CD14-positive monocyte (primary cell): ENCODE measurements around the gene NXF1. TPM values are rescaled to one million over a fixed set of nuclear protein-coding genes. Genes with fewer than 3 reads are reported as not detected.

ENCODE experiments used
- DNase-seq, 3 donors: peaks; one replicate each; pipeline ENCODE4 v3.0.0-alpha.2; 2011 to 2022
- H2AFZ ChIP-seq: 2 replicates; pipeline ENCODE4 v1.6.0; 2012; ENCODE audit warnings: mild to moderate bottlenecking, low read depth, low read length, inconsistent platforms; ENCODE audit not compliant: insufficient read depth, poor library complexity, severe bottlenecking
- H3K27ac ChIP-seq, 2 donors: 1 replicate in 1 of 2; 2 replicates in 1 of 2; pipeline ENCODE4 v1.5.1; 2012 to 2013; ENCODE audit warnings: low read length in 2 of 2, control low read depth in 1 of 2, inconsistent platforms in 1 of 2, low read depth in 1 of 2, mild to moderate bottlenecking in 1 of 2
- H3K27me3 ChIP-seq, 2 donors: one replicate each; pipeline versions ENCODE4 v1.6.0 to v1.6.1; 2011 to 2013; ENCODE audit warnings: low read length in 2 of 2; ENCODE audit not compliant: control insufficient read depth in 2 of 2, insufficient read depth in 2 of 2
- H3K36me3 ChIP-seq, 2 donors: replicated peaks in 1 of 2; 1 replicate in 1 of 2; 2 replicates in 1 of 2; pipeline versions ENCODE4 v1.5.1 to v1.6.1; 2012 to 2013; ENCODE audit warnings: low read length in 2 of 2, control low read depth in 1 of 2, inconsistent platforms in 1 of 2, mild to moderate bottlenecking in 1 of 2; ENCODE audit not compliant: insufficient read depth in 2 of 2, control insufficient read depth in 1 of 2
- H3K4me1 ChIP-seq, 2 donors: 1 replicate in 1 of 2; 2 replicates in 1 of 2; pipeline versions ENCODE4 v1.5.1 to v1.6.1; 2012 to 2013; ENCODE audit warnings: low read length in 2 of 2, control low read depth in 1 of 2, inconsistent platforms in 1 of 2, mild to moderate bottlenecking in 1 of 2, moderate library complexity in 1 of 2; ENCODE audit not compliant: insufficient read depth in 2 of 2, control insufficient read depth in 1 of 2
- H3K4me2 ChIP-seq: replicated peaks from 2 replicates; pipeline ENCODE3; 2012; ENCODE audit warnings: low read length, moderate library complexity, mild to moderate bottlenecking; ENCODE audit not compliant: poor library complexity, severe bottlenecking; ENCODE audit errors: extremely low read depth
- H3K4me3 ChIP-seq, 3 experiments: fragments of 200-600 bp in 1 of 3; sonication (generic) in 1 of 3; replicated peaks in 1 of 3; 1 replicate in 2 of 3; 2 replicates in 1 of 3; pipeline ENCODE4 v1.5.1; 2011 to 2013; ENCODE audit warnings: low read length in 3 of 3, mild to moderate bottlenecking in 3 of 3, control low read depth in 2 of 3, low read depth in 2 of 3, inconsistent platforms in 1 of 3, moderate library complexity in 1 of 3
- H3K79me2 ChIP-seq: 2 replicates; pipeline ENCODE4 v1.6.0; 2012; ENCODE audit warnings: mild to moderate bottlenecking, control low read depth, inconsistent platforms, low read length, moderate library complexity; ENCODE audit not compliant: insufficient read depth
- H3K9ac ChIP-seq: 2 replicates; pipeline ENCODE4 v1.6.0; 2017; ENCODE audit warnings: low read length, mild to moderate bottlenecking; ENCODE audit not compliant: insufficient read depth, poor library complexity, severe bottlenecking
- H3K9me3 ChIP-seq, 2 donors: replicated peaks in 1 of 2; 1 replicate in 1 of 2; 2 replicates in 1 of 2; pipeline versions ENCODE4 v1.5.1 to v1.6.1; 2012 to 2013; ENCODE audit warnings: low read length in 2 of 2, control low read depth in 1 of 2; ENCODE audit not compliant: control insufficient read depth in 1 of 2, insufficient read depth in 1 of 2
- H4K20me1 ChIP-seq: 2 replicates; pipeline ENCODE4 v1.6.0; 2012; ENCODE audit warnings: mild to moderate bottlenecking, low read length, control low read depth, moderate library complexity; ENCODE audit not compliant: insufficient read depth
- H3K27ac Mint-ChIP-seq, 7 donors: one replicate each; pipeline ENCODE4 v1.8.0; 2020; ENCODE audit warnings: mild to moderate bottlenecking in 7 of 7, mixed read lengths in 7 of 7, moderate library complexity in 6 of 7, inconsistent platforms in 2 of 7
- H3K27me3 Mint-ChIP-seq, 3 donors: one replicate each; pipeline ENCODE4 v1.8.0; 2021 to 2022; ENCODE audit warnings: low read depth in 3 of 3, mild to moderate bottlenecking in 3 of 3, mixed read lengths in 3 of 3, moderate library complexity in 3 of 3, inconsistent platforms in 1 of 3
- H3K36me3 Mint-ChIP-seq, 2 donors: one replicate each; pipeline ENCODE4 v1.8.0; 2020; ENCODE audit warnings: mixed read lengths in 2 of 2, inconsistent platforms in 1 of 2, mild to moderate bottlenecking in 1 of 2
- H3K4me1 Mint-ChIP-seq: one replicate; pipeline ENCODE4 v1.8.0; 2020; ENCODE audit warnings: mild to moderate bottlenecking, mixed read lengths
- H3K4me3 Mint-ChIP-seq, 2 donors: one replicate each; pipeline ENCODE4 v1.8.0; 2020; ENCODE audit warnings: mild to moderate bottlenecking in 2 of 2, mixed read lengths in 2 of 2, moderate library complexity in 1 of 2
- H3K9me3 Mint-ChIP-seq, 7 donors: one replicate each; pipeline ENCODE4 v1.8.0; 2020 to 2022; ENCODE audit warnings: mixed read lengths in 7 of 7, mild to moderate bottlenecking in 6 of 7, moderate library complexity in 6 of 7, inconsistent platforms in 2 of 7
- WGBS: methylation state at CpG from one replicate; pipeline ENCODE4 v1.1.5; 2013; ENCODE audit warnings: missing lambda C conversion rate; ENCODE audit not compliant: insufficient coverage; 5-methylcytosine and 5-hydroxymethylcytosine counted together
- intact Hi-C, 2 donors: fragments of 100-400 bp; cut with micrococcal nuclease; formaldehyde crosslinking; loops; one replicate each; pipeline versions ENCODE4 v1.15.0 to v1.15.1; 2023
- polyA minus RNA-seq: library from RNA; depleted of rRNA, polyadenylated mRNA; stranded (reverse); fragments of >200 nt; gene quantifications from 2 replicates; pipeline ENCODE4 v1.2.3, GENCODE V29; 2012
- polyA plus RNA-seq, 3 donors: library from polyadenylated mRNA; depleted of rRNA in 1 of 3; unstranded in 2 of 3; stranded (reverse) in 1 of 3; fragments of 300-500 nt in 2 of 3; fragments of >200 nt in 1 of 3; fragmentation: Illumina TruSeq in 2 of 3; gene quantifications; 1 replicate in 2 of 3; 2 replicates in 1 of 3; pipeline ENCODE4 v1.2.3, GENCODE V29; 2012 to 2021
- total RNA-seq, 12 experiments: library from RNA in 1 of 12; stranded (reverse) in 1 of 12; fragments of 120-200 nt in 1 of 12; gene quantifications; one replicate each; pipeline ENCODE4 v1.2.4 and lab custom pipeline; 2013 to 2026; ENCODE audit warnings: mixed read lengths in 6 of 12, inconsistent platforms in 1 of 12
- TF ChIP-seq, protein P1 (sequence below): fragments of 200-600 bp; IDR thresholded peaks from one replicate; pipeline ENCODE4 v1.8.0; 2022; ENCODE audit warnings: antibody characterized with exemption, mild to moderate bottlenecking

NXF1 gene
- 144 TPM for total RNA-seq (2013)
- 100 to 1,000 TPM in 1 of 3 donors, 10 to 100 TPM in 2; 50.1 to 748 (median 70.6) TPM for polyA plus RNA-seq
- 125 and 190 TPM in 2 replicates for polyA minus RNA-seq
- total RNA-seq (lab: John Stamatoyannopoulos, UW), result 115 to 540 (median 315) reads per million in 11 experiments

GRCh38 chr11:62805076-62805892, at the start of gene NXF1:
Gene NXF1, minus strand, starts transcription at chr11:62805440. Its CDS starts 84 bp downstream, at chr11:62805356.
- Mint-ChIP-seq H3K27me3 (peaks cover 0 to 3% (median 2%) of the 10 kb centered on the region in 3 donors), H3K9me3 (no peaks in the 10 kb centered on the region), H3K4me1 (peaks cover 35% of the 10 kb centered on the region), H3K4me3 (peak within 1 kb of the TSS; percentile 97 to 98), H3K27ac (peak within 1 kb of the TSS; percentile 95 to 99 (median 98)), H3K36me3 (peaks cover 37 to 45% of the 10 kb centered on the region in 2 donors)
- TF ChIP-seq, protein P1, sequence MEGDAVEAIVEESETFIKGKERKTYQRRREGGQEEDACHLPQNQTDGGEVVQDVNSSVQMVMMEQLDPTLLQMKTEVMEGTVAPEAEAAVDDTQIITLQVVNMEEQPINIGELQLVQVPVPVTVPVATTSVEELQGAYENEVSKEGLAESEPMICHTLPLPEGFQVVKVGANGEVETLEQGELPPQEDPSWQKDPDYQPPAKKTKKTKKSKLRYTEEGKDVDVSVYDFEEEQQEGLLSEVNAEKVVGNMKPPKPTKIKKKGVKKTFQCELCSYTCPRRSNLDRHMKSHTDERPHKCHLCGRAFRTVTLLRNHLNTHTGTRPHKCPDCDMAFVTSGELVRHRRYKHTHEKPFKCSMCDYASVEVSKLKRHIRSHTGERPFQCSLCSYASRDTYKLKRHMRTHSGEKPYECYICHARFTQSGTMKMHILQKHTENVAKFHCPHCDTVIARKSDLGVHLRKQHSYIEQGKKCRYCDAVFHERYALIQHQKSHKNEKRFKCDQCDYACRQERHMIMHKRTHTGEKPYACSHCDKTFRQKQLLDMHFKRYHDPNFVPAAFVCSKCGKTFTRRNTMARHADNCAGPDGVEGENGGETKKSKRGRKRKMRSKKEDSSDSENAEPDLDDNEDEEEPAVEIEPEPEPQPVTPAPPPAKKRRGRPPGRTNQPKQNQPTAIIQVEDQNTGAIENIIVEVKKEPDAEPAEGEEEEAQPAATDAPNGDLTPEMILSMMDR, result no peak
- Histone ChIP-seq H3K27me3 (no peaks in the 10 kb centered on the region), H3K9me3 (no peaks in the 10 kb centered on the region), H3K9ac (peak within 1 kb of the TSS; percentile 89), H3K4me3 (peak within 1 kb of the TSS; percentile 75 to 97 (median 91)), H3K4me1 (peaks cover 44 to 48% of the 10 kb centered on the region in 2 donors), H3K79me2 (peaks cover 55% of the 10 kb centered on the region), H3K36me3 (peaks cover 32 to 35% of the 10 kb centered on the region in 2 donors), H2AFZ (peak within 1 kb of the TSS; percentile 57), H3K4me2 (peak within 1 kb of the TSS; percentile 82), H4K20me1 (peaks cover 47% of the 10 kb centered on the region), H3K27ac (peak within 1 kb of the TSS; percentile 98)
- intact Hi-C loops, result loop anchor here in 1 of 2 donors (2.0 kb wide), 1 partner anchor 28 kb away; the partner anchor contains the start of genes STX5 and TEX54
- peak; percentile 96 to 97 (median 96) for DNase-seq
- 0% methylated on average over 76 of the region's 77 CpGs for WGBS

GRCh38 chr11:62854013-62854824, 49.0 kb upstream of the NXF1 start:
- Histone ChIP-seq H3K4me3 (peak overlapping the region; percentile 77 to 96 (median 94)), H4K20me1 (peaks cover 33% of the 10 kb centered on the region), H2AFZ (no peak overlapping the region), H3K4me1 (peaks cover 34 to 45% of the 10 kb centered on the region in 2 donors), H3K79me2 (peaks cover 56% of the 10 kb centered on the region), H3K4me2 (peak overlapping the region; percentile 89), H3K27me3 (no peaks in the 10 kb centered on the region), H3K9me3 (no peaks in the 10 kb centered on the region), H3K36me3 (peaks cover 25 to 33% of the 10 kb centered on the region in 2 donors), H3K27ac (peak overlapping the region in 1 of 2 donors; percentile 81), H3K9ac (peak overlapping the region; percentile 75)
- H3K9me3 Mint-ChIP-seq, result no peaks in the 10 kb centered on the region
- DNase-seq, result no peak
- H3K4me1 Mint-ChIP-seq, result peaks cover 48% of the 10 kb centered on the region
- no peaks in the 10 kb centered on the region for H3K27me3 Mint-ChIP-seq
- H3K4me3 Mint-ChIP-seq, result peak overlapping the region; percentile 91 to 98
- H3K36me3 Mint-ChIP-seq, result peaks cover 28 to 29% of the 10 kb centered on the region in 2 donors
- TF ChIP-seq, protein P1, result no peak
- H3K27ac Mint-ChIP-seq, result peak overlapping the region in 6 of 7 donors; percentile 10 to 90 (median 47)
- WGBS, result 60% methylated on average over 1 of the region's 8 CpGs
- intact Hi-C loops, result loop anchor here (2.0 to 10.0 kb wide), 2 partner anchors 13 to 239 kb away; partner anchors contain the start of genes EML3 (in 1 of the 2) and ROM1 (in 1 of the 2)
